ENCODE results near the gene SLC22A31.
"Not testable (repeated sequence)": the region's sequence is repeated elsewhere in the genome, so short reads cannot be mapped to it uniquely, and the experiment has no call there.

DNA sequence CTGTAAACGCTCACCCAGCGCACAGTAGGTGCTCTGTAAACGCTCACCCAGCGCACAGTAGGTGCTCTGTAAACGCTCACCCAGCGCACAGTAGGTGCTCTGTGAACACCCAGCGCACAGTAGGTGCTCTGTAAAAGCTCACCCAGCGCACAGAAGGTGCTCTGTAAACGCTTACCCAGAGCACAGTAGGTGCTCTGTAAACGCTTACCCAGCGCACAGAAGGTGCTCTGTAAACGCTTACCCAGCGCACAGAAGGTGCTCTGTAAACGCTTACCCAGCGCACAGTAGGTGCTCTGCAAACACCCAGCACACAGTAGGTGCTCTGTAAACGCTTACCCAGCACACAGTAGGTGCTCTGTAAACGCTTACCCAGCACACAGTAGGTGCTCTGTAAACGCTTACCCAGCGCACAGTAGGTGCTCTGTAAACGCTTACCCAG, 13.7 kb downstream of the SLC22A31 start:
- TF ChIP-seq POLR2A, CTCF (IDR thresholded peaks at IDR 0.05): not testable (repeated sequence)

All from lower leg skin (tissue), 3 donors.